ACC112 (cell line): ENCODE results near the gene KIAA1671.

ENCODE experiments used
- H2AFZ ChIP-seq: fragments of 200-600 bp; sonication (generic); one replicate; pipeline ENCODE4 v1.6.0; 2017; ENCODE audit warnings: antibody characterized with exemption, low read length; ENCODE audit not compliant: unreplicated experiment
- H3K27ac ChIP-seq: fragments of 200-600 bp; sonication (generic); 2 replicates; pipeline ENCODE4 v1.5.1; 2014; ENCODE audit warnings: low read depth, mild to moderate bottlenecking, antibody characterized with exemption, low read length, moderate library complexity
- H3K27me3 ChIP-seq: fragments of 200-600 bp; sonication (generic); 2 replicates; pipeline ENCODE4 v1.6.1; 2014; ENCODE audit warnings: mild to moderate bottlenecking, antibody characterized with exemption, low read length, moderate library complexity, mixed read lengths; ENCODE audit not compliant: insufficient read depth
- H3K36me3 ChIP-seq: fragments of 200-600 bp; sonication (generic); 2 replicates; pipeline ENCODE4 v1.6.1; 2016; ENCODE audit warnings: mild to moderate bottlenecking, antibody characterized with exemption, low read length, moderate library complexity, mixed read lengths; ENCODE audit not compliant: insufficient read depth
- H3K4me1 ChIP-seq: fragments of 200-600 bp; sonication (generic); one replicate; pipeline ENCODE4 v1.6.1; 2016; ENCODE audit warnings: low read length, mixed read lengths; ENCODE audit not compliant: insufficient read depth, unreplicated experiment, control insufficient read depth
- H3K4me3 ChIP-seq: fragments of 200-600 bp; sonication (generic); 2 replicates; pipeline ENCODE4 v1.5.1; 2014; ENCODE audit warnings: mild to moderate bottlenecking, low read depth, low read length
- H3K79me2 ChIP-seq: fragments of 200-600 bp; sonication (generic); one replicate; pipeline ENCODE4 v1.6.0; 2016; ENCODE audit warnings: low read length; ENCODE audit not compliant: control insufficient read depth, unreplicated experiment, insufficient read depth

The KIAA1671 gene

DNA sequence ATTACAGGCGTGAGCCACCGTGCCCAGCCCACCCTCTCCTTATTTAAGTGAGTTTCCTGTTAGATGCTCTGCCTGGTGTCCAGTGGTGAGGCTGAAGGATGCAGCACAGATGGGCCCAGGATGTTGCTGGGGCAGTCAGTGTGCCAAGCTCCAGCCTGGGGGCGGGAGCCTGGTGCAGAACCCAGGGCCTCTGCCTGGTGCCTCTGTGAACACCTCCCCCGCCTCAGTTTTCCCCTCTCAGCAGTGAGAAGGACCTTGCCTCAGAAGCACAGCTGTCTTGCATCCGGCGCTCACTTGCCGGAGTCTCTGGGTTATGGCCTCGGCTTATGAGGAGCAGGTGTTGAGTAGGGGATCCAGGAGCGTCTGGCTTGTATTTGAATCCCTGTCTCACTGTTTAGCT is 116.2 kb downstream of the KIAA1671 start:
- no peak overlapping the region for H3K4me3 ChIP-seq
- H3K36me3 ChIP-seq: no peaks in the 10 kb centered on the region
- H2AFZ ChIP-seq: no peak overlapping the region
- H3K27ac ChIP-seq: no peak overlapping the region
- H3K27me3 ChIP-seq: no peaks in the 10 kb centered on the region
- H3K79me2 ChIP-seq: no peaks in the 10 kb centered on the region
- H3K4me1 ChIP-seq: no peaks in the 10 kb centered on the region

DNA sequence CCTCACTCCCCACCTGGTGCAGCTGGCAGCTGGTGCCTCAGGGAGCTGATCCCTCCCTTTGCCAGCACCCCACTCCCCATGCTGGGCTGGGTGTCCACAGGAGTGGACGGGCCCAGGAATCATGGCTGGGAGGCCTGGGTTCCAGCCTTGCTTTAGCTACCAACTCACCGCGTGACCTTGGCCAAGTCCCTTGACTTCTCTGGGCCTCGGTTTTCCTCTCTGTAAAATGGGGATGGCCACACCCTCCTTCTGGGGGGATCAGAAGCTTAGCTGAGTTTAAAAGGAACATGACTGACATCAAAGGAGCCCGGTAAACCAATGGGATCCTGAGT is 116.9 kb downstream of the KIAA1671 start:
- no peaks in the 10 kb centered on the region for H3K36me3 ChIP-seq
- H3K79me2 ChIP-seq: no peaks in the 10 kb centered on the region
- no peak overlapping the region for H2AFZ ChIP-seq
- H3K27ac ChIP-seq: no peak overlapping the region
- H3K4me1 ChIP-seq: no peaks in the 10 kb centered on the region
- no peaks in the 10 kb centered on the region for H3K27me3 ChIP-seq
- H3K4me3 ChIP-seq: no peak overlapping the region

DNA sequence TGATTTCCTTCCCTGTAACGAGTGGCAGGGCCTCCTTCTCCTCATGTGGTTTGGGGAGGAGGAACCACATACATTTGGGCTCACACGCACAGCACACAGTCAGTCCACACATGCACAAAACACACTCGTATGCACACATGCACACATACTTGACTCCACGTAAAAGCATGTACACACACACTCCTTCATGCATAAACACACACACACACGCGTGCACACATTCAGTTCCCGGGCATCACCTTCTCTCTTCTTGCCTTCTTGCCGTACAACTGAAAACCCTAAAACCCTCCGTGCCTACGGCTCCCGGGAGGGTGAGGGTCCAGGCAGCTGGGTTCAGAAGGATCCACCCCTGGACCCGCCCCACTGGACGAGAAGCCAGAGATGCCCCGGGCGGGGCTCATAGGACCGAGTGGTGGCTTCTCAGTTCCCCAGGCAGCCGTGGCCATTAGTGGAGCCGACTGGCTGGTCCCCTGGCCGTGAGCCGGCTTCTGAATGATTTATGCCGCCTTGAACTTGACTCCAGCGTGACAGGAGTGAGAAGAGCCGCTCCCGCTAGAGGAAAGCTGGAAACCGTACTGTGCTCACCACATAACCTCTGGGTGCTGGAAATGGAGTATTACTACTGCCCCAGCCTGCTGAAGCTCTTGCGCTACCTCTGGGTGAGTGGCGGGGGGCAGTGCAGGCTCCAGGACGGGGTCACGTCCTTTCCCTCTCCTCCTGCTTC is 117.4 kb downstream of the KIAA1671 start:
- Histone ChIP-seq H2AFZ (no peak overlapping the region), H3K36me3 (no peaks in the 10 kb centered on the region), H3K27ac (no peak overlapping the region), H3K4me3 (no peak overlapping the region), H3K4me1 (no peaks in the 10 kb centered on the region), H3K27me3 (no peaks in the 10 kb centered on the region), H3K79me2 (no peaks in the 10 kb centered on the region)

DNA sequence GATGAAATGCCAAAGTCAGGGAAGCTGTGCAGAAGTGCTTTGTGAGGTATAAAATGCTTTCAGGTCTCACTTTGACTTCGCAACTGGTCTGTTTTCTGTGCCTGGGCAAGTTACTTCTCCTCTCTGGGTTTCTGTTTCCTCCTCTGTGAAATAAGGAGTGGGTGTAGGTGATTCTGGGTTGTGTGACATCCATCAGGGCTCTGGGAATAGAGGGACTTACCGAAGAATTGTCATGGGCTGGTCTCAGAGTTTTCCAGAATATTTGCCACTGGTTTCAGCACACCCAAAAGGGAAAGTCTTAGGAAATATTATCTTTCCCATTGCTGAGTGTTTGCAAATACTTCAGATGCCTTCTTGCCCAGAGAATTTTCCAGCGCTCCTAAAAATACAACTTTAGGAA is 118.4 kb downstream of the KIAA1671 start:
- H3K4me3 ChIP-seq: no peak overlapping the region

DNA sequence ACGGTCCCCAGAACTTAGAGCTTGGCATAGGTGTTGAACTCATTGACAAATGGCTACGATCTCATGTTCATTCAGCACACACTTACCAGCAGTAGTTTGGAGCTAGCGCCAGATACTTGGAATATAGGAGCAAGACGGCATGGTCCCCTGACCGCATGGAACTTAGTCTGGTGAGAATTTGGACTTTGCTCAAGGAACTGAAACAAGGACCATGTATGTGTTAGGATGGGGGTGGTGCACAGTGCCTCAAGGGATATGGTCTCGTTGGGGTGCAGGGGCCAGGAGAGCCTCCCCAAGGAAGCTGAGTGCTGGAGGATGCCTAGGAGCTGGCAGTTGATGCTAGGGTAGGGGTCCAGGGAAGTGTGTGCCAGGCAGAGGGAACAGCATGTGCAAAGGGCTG is 119.2 kb downstream of the KIAA1671 start:
- Histone ChIP-seq H3K4me3 (no peak overlapping the region), H2AFZ (no peak overlapping the region), H3K36me3 (no peaks in the 10 kb centered on the region), H3K79me2 (no peaks in the 10 kb centered on the region), H3K27ac (no peak overlapping the region), H3K27me3 (no peaks in the 10 kb centered on the region), H3K4me1 (no peaks in the 10 kb centered on the region)

More for the DNA sequence above, 118.4 kb downstream of the KIAA1671 start:
- H3K36me3 ChIP-seq: no peaks in the 10 kb centered on the region
- no peaks in the 10 kb centered on the region for H3K4me1 ChIP-seq
- H3K27me3 ChIP-seq: no peaks in the 10 kb centered on the region
- no peaks in the 10 kb centered on the region for H3K79me2 ChIP-seq
- H3K27ac ChIP-seq: no peak overlapping the region
- no peak overlapping the region for H2AFZ ChIP-seq

DNA sequence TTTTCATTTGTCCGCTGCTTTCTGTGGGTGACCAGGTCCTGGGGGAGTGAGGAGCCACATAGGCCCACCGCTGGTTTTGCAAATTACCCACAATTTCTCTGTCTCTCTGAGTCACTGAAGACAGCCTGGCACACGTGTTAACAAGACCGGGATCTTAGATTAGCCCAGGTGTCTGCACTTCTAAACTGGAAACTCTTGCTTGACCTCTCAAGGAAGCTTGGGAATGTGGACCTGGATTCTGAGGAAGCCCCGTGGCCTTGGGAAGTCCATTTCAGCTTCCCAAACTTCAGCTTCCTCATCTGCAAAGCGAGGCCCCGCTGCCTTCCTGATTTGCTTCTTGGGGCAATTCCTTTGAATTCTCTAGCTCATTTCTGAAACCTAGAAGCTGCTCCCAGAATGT is 119.9 kb downstream of the KIAA1671 start:
- H3K27me3 ChIP-seq: no peaks in the 10 kb centered on the region
- no peak overlapping the region for H3K4me3 ChIP-seq
- H2AFZ ChIP-seq: no peak overlapping the region
- H3K4me1 ChIP-seq: no peaks in the 10 kb centered on the region
- no peak overlapping the region for H3K27ac ChIP-seq
- H3K79me2 ChIP-seq: no peaks in the 10 kb centered on the region
- H3K36me3 ChIP-seq: no peaks in the 10 kb centered on the region

DNA sequence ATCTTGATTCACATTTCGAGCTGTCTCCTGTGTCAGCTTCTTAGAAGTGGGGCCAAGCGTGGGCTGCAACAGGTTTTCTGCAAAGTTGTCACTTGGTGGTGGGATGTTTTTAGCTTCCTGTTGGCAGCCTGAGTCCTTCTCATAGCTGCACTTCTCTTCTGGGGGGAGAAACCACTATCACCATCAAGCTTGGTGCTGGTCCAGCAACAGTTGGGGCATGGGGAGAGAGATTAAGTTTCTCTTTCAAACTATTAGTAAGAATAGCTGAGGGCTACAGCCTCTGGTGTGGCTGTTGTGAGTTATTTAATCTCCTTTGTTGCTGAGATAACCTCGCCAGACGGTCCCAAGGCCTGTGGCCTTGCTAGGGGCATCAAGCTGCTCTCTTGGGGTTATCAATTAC is 123.8 kb downstream of the KIAA1671 start:
- Histone ChIP-seq H2AFZ (no peak overlapping the region), H3K4me3 (no peak overlapping the region), H3K4me1 (no peaks in the 10 kb centered on the region), H3K79me2 (no peaks in the 10 kb centered on the region), H3K27ac (no peak overlapping the region), H3K36me3 (no peaks in the 10 kb centered on the region), H3K27me3 (no peaks in the 10 kb centered on the region)

DNA sequence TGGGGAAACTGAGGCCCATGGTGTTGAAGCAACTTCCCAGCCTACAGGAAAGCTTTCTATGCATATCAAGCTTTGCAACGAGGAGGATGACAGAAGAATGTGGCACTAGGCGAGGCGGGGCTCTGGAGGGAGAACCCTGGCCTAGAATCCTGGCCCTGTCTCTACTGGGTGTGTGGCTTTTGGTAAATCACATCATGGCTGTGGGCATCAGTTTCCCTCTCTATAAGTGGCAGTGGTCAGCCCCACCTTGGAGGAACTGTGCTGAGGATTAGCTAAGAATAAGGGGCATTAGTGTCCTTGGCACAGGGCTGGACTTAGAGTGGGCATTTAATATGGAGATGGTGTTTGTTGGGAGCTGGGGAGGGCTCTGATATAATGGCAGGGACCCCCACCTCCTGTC is 124.5 kb downstream of the KIAA1671 start:
- Histone ChIP-seq H3K79me2 (no peaks in the 10 kb centered on the region), H3K27ac (no peak overlapping the region), H2AFZ (no peak overlapping the region), H3K4me1 (no peaks in the 10 kb centered on the region), H3K36me3 (no peaks in the 10 kb centered on the region), H3K4me3 (no peak overlapping the region), H3K27me3 (no peaks in the 10 kb centered on the region)

DNA sequence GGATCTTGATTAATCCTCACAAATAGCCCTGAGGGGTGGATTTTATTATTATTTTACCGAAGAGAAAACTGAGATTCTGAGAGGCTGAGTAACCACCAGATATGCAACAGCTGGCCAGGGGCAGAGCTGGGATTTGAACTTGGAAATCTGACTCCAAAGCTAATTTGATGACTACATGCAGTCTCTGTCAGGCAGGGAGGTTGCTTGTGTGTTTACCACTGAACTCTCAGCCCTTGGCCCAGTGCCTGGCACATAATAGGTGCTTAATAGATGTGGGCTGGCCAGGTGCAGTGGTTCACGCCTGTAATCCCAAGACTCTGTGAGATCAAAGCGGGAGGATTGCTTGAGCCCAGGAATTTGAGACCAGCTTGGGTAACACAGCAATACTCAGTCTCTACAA is 125.4 kb downstream of the KIAA1671 start:
- Histone ChIP-seq H3K4me1 (no peaks in the 10 kb centered on the region), H2AFZ (no peak overlapping the region), H3K79me2 (no peaks in the 10 kb centered on the region), H3K27me3 (no peaks in the 10 kb centered on the region), H3K4me3 (no peak overlapping the region), H3K36me3 (no peaks in the 10 kb centered on the region), H3K27ac (no peak overlapping the region)

DNA sequence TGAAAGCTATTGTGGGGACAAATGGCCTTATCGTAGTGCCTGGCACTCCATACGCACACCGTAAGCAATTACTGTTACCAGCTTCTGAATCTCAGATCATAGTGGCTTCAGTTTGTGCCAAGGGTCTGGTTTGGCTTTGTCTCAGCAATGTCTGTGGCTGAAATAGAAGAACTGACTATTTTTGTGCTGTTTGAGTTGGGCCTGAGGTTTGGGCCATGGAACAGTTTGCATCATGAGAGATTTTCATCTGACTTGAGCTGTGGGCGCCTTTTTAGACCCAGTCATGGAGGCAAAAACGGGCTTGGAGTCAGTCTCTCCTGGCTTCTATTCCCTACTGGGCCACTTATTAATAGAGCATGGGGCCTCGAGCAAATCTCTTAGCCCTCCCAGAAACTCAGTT is 126.1 kb downstream of the KIAA1671 start:
- no peak overlapping the region for H2AFZ ChIP-seq
- H3K36me3 ChIP-seq: no peaks in the 10 kb centered on the region
- no peak overlapping the region for H3K27ac ChIP-seq
- no peaks in the 10 kb centered on the region for H3K79me2 ChIP-seq
- no peak overlapping the region for H3K4me3 ChIP-seq
- no peaks in the 10 kb centered on the region for H3K27me3 ChIP-seq
- H3K4me1 ChIP-seq: no peaks in the 10 kb centered on the region

DNA sequence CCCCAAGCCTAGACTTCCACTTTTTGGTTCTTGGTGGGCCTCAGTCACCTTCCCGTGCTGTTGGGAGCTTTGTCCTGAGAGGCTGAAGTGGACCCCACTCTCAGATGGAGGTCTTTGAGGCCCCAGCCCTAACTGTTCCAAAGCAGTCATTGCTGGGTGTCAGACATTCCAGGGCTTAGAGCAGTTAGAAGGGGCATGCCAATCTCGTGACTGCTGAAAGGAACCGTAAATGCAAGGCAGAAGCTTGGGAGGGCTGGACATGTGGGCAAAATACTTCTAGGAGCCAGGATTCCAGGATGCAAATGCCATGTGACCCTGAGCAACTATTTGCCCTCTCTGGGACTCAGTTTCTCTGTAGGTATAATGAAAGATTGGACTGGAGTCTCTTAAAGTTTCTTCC is 128.3 kb downstream of the KIAA1671 start:
- Histone ChIP-seq H2AFZ (no peak overlapping the region), H3K79me2 (no peaks in the 10 kb centered on the region), H3K27ac (no peak overlapping the region), H3K4me1 (no peaks in the 10 kb centered on the region), H3K4me3 (no peak overlapping the region), H3K36me3 (no peaks in the 10 kb centered on the region), H3K27me3 (no peaks in the 10 kb centered on the region)
